Stimulated activated CD4-positive, alpha-beta T cell treated with anti-CD3 and anti-CD28 coated beads, Interleukin-2, amount 100 ng/mL, for 4 hours (primary cell): ENCODE data around the gene GPSM1.

Source experiments
- DNase-seq: peaks from one replicate; pipeline ENCODE4 v3.0.0-alpha.2; 2020; ENCODE audit warnings: low read depth

GPSM1 gene

DNA sequence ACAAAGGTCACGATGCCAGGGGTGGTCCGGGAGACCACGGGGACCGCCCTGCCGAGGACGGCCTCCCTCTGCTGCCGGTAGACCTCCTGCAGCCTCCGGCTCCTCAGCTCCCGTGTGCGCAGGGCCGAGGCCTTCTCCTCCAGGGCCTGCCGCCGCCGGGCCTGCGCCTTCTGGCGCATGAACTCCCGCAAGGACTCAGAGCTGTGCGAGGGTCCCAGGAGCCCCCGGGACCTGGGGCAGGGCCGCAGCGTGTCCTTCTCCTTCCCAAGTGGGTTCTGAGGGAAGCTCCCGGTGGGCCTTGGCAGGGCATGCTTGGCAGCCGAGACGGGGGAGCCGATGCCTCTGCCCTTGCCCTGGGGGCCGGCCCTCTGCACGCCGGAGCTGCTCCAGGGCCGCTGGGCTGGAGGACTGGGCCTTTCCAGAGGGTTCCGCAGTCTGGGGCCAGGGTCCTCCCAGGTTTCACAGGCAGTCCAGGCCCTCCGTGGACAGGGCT lies 36.8 kb upstream of the GPSM1 start:
- no peak for DNase-seq

DNA sequence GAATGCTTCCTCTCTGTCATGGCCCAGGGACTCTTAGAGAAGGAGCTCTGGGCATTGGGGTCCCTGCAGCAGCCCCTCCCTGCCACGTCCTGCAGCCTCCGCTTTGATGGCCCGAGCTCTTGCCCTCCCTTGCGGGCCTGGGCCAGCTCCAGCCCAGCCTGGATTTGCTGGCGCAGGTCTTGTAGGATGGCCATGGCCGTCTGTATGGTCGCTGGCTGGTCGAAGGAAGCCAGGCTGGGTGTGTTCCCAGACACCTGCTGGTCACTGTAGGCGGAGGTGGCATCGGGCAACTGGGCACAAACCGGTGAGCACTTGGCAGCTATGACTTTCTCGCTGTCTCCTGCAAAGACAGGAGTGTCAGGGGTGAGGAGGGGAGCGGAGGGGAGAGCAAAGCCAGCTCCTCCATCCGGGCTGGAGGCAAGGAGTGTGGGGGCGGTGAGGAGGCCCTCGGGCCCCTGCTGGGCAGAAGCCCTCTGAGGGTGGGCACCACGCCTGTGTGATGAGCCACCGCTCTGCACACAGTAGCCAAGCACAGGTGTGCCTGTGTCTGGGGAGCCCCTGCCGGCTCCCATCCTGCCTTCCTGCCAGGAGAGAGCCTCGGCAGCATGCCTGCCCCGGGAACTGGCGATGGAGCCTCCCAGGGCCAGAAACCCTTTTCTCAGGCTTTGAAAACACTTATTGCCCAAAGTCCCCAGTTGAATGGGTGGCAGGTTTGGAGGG lies 35.9 kb upstream of the GPSM1 start:
- no peak for DNase-seq

- no peak for DNase-seq
Measured at GRCh38 chr9:136292026-136292538, 35.3 kb upstream of the GPSM1 start.

DNA sequence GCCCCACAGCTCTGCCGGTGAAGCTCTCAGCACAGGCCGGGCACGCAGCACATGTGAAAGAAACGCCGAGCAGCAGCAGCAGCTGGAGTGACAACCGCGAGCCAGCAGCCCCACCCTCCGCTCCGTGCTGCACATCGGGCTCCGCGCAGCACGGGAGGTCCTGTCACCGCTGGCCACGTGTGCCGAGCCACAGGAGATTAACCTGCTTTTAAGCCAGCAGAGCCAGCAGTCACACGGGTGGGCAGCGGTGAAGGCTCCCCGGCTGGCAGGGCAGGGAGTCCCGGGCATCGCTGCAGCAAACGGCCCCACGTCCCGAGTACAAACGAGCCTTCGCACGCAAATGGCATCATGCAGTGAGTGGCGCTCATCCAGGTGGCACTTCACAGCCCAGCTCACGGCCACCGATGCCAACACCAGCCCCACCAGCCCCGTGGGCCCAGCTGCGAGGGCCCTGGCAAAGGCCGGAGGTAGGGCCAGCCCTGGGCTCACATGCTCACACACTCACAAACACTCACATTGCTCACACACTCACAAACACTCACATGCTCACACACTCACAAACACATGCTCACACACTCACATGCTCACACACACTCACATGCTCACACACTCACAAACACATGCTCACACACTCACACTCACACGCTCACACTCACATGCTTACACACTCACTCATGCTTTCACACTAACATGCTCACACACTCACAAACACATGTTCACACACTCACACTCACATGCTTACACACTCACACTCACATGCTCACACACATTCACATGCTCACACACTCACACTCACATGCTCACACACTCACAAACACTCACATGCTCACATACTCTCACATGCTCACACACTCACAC lies 34.5 kb upstream of the GPSM1 start:
- no peak for DNase-seq

- DNase-seq: no peak
Measured at GRCh38 chr9:136293476-136294077, 33.8 kb upstream of the GPSM1 start.

DNA sequence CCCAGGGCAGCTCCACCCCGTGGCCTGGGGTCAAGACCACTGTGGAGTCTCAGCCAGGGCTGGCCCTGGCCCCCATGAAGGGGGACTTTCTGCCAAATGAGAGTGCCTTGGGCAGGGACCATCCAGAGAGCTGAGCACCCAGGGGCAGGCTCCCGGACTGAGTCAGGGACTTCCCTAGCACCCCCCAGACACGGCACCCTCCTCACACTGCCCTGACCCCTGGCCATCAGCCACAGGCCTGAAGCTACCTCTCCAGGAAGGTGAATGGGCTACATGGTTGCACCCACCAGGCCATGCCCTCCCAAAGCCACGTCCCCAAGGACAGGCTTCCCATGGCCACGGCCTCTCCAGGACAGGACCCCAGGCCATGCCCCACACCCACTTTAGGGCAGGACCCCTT lies 32.9 kb upstream of the GPSM1 start:
- no peak for DNase-seq

DNA sequence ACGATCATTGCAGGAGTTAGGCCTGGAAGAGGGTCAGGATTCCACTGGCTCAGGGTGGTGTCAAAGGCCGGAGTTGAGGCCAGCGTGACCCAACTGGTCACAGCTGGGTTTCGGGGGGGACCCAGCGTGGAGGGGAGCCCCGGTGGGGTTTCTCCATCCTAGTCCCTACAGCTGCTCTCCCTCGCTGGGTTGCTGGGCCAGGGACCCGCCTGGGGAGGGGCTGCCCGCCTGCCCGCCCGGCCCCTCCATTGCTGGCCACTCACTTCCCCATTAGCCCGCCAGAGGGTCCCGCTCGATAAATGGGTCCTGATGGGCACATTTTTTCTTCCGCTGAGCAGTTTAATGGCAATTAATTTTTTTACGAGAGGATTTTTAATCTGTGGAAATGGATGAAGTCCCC lies 32.3 kb upstream of the GPSM1 start:
- DNase-seq: no peak

GRCh38 chr9:136295542-136296433 lies 31.6 kb upstream of the GPSM1 start:
- no peak for DNase-seq

DNA sequence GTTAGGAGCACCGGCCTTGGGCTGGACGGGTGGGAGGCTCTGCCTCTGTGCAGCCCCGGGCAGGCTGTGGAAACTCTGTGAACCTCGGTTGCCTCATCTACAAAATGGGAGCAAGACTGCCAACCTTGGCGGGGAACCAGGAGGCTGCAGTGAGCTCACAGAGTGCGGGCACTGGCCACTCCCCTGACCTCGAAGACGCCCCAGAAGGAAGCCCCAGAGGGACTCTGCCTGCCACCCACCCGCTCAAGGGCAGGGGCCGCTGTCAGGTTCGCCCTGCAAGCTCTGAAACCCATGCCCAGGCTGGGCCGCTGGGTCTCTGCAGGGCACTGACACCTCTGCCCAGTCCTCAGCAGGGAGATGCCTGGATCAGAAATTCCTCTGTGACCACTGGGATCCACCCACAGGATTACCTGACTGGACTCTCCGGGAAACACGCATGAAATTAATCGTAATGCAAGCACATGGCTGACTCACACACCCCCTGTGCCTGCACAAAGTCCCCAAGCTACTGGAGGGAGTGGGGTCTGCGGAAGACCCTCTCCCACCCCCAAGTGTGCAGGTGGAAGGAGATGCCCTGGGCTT lies 30.8 kb upstream of the GPSM1 start:
- DNase-seq: no peak

GRCh38 chr9:136297016-136297691 lies 30.2 kb upstream of the GPSM1 start:
- DNase-seq: no peak

- no peak for DNase-seq
Measured at GRCh38 chr9:136297766-136298735, 29.3 kb upstream of the GPSM1 start.

DNA sequence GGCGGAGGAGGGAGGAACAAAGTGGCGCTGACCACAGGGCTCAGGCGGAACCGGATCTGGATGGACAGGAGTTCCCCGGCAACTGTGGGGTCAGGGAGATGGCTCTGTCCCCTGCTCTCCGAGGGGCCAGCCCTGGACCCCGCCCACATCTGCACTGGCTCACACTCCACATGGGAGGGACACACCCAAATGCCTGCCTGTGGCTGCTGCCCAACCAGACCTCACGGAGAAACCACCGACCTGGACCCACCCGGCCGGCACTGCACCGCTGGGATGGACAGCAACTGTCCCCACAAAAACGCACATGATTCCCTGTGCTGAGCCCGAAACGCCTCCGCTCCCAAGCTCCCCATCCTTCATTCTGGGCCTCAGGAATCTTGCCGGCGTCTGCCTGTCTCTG lies 28.2 kb upstream of the GPSM1 start:
- no peak for DNase-seq

GRCh38 chr9:136299541-136299940 lies 27.8 kb upstream of the GPSM1 start:
- no peak for DNase-seq

GRCh38 chr9:136300016-136300545 lies 27.3 kb upstream of the GPSM1 start:
- DNase-seq: no peak

GRCh38 chr9:136300866-136301265 lies 26.5 kb upstream of the GPSM1 start:
- DNase-seq: no peak

- no peak for DNase-seq
Measured at GRCh38 chr9:136302527-136302926, 24.8 kb upstream of the GPSM1 start.

GRCh38 chr9:136303066-136303824 lies 24.1 kb upstream of the GPSM1 start:
- DNase-seq: no peak

DNA sequence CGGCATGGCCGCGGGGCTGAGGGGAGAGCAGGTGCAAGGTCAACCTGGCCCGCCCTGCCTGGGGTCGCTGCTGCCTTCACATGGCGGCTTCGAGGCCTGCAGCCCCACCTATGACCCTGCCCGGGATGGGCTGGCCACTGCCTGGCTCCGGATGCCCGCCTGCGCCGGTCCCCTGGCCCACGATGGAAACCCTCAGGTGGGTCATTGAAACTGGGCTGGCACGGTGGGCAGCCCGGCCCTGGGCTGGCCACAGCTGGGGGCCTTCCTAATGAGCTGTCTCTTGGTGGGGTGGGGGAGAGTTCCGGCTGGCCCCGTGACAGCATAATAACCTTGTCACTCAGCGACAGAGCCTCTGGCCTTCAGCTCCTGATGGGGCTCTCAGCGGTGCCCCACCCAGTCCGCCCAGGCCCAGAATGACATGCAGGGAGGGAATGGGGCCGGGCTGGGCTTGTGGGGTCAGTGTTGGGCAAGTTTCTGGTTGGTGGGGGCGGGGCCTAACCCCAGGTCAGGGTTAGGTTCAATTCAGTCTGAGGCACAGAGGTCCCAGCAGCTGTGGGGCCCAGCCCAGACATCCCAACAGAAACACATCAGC lies 23.4 kb upstream of the GPSM1 start, which contains the start of gene CCDC187:
Gene CCDC187 (minus strand): TSS at position 270 of the 592 bp plus-strand sequence. CDS start 264 bp downstream, at position 6.
- DNase-seq: no peak
